ENCODE results near the gene ABCF3.
A peak's percentile ranks its signal among the peaks of the same experiment; 100 is the strongest.

Gene ABCF3

DNA sequence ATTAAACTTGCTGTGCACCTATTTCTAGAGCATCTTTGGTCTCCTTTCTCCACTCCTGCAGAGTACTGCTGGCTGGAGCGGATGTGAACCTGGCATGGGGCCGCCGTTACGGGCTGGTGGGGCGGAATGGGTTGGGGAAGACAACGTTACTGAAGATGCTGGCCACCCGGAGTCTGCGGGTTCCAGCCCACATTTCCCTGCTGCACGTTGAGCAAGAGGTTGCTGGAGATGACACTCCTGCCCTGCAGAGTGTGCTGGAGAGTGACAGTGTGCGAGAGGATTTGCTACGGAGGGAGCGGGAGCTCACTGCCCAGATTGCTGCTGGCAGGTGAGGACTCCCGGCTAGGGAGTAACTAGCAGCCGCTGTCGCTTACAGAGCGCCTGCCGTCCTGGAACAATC lies 2.1 kb downstream of the ABCF3 start:
- no peak for DNase-seq

DNA sequence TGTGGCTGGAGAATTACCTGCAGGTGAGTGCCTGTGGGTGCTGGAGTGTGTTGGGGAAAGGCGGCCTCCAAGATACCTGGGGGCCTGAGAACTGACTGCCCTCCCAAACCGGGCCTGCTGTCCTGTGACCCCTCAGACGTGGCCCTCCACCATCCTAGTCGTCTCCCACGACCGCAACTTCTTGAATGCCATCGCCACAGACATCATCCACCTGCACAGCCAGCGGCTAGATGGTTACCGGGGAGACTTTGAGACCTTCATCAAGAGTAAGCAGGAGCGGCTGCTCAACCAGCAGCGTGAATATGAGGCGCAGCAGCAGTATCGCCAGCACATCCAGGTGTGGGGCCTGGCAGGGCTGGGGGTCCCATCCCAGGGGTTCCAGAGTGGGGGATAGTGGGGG lies 3.4 kb downstream of the ABCF3 start:
- no peak for DNase-seq

DNA sequence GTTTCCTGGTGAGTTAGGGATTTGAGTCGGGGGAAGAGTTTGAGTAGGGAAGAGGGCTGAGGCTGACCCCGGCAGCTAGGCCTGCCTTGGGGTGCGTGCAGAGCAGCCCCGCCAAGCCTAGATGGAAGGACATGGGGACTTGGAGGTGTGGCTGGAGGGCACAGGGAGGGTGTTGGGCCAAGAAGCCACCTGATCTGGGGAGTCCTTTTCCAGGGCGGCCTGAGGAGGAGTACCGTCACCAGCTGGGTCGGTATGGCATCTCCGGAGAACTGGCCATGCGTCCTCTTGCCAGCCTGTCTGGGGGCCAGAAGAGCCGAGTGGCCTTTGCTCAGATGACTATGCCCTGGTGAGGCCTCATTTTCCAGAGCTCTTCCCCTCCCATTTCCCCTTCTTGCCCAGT lies 6.9 kb downstream of the ABCF3 start:
- DNase-seq = no peak

DNA sequence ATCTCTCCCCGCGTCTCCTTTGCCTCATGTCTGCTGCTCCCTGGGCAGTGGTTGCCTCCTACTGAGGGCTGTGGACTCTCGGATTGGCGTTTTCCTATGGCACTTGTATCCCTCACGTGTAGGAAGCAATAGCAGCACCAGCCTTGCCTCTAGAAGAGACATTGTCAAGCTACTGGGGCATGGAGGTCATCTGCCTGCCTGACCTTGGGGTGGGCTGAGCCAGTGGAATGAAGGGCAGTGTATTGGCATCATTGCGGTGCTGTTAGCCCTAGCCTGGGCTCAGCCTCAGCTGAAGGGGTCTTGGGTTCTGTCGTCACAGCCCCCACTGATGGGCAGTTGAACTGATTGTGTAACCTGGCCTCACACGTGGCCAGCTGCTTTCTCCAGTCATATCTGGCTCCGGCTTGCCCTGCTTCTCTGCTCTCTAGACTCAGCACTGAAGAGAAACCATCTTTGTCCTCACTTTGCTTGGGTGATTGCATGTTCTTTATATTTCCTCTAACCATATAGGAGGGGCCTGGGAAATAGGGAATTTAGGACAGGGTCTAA lies 8.1 kb downstream of the ABCF3 start:
- no peak for DNase-seq

DNA sequence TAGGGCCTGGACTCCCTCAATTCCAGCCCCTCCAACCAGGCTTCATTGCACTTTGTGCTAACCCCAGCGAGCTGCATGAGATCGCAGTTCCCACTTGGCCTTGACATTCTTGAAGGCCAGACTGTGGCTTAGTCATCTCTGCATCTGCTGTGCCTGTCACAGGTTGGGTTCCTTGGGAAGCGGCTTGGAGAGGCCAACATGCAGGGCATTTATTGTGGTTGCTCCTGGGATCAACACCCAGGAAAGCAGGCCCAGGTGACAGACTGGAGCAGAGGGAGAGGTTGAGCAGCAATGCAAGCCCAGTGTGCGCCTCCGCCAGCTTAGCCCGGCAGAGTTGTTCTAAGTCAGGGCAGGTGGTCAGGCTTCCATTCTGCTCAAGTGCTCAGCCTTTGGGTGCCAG lies 10.5 kb downstream of the ABCF3 start:
- no peak for DNase-seq

DNA sequence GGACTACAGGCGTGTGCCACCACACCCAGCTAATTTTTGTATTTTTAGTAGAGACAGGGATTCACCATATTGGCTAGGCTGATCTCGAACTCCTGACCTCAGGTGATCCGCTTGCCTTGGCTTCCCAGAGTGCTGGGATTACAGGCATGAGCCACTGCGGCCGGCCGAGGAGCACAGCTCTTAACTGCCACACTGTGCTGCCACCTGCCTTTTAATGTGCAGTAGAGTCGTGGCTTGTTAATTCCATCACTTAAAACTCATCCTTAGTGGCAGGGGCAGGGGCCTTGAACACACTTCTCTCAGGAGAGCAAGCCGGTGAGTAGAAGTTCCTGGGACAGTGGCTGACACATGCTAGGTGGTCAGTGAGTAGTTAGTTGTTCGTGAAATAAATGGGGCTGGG lies 12.5 kb downstream of the ABCF3 start:
- DNase-seq = no peak

DNA sequence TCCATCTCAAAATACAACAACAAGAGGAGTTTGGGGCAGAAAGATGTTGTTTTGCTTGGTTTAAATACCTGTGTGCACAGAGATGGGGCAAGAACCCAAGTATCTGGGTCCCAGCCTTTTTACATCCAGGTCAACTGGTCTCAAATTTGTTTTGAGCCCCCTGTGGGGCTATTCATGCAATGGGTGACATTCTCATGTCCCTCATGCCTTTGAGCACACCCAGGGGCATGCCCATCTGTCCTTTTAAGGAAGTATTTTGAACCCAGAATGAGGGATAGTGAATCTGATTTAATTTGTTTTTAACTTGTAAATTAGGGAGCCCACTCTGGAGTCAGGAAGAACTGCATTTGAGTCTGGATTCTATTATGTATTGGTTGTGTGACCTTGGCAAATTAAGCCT lies 14.8 kb downstream of the ABCF3 start:
- DNase-seq = no peak

DNA sequence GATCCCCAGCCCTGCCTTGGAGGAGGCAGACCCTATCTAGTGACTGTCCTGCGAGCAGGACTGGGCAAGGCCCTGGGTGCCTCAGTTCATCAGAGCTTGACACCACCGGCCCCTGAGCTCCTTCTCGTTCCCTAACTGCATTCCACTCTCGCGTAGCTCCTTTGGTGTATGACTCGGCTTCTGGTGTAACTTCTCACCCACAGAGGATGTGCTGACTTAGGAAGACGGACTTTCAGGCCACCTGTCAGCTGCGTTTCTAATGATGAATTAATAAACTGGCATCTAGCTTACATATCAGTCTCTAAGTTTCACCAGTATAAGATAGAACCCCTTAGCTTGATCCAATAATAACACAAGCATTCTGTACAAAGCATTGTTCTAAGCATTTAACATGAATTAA lies 17.5 kb downstream of the ABCF3 start:
- no peak for DNase-seq

DNA sequence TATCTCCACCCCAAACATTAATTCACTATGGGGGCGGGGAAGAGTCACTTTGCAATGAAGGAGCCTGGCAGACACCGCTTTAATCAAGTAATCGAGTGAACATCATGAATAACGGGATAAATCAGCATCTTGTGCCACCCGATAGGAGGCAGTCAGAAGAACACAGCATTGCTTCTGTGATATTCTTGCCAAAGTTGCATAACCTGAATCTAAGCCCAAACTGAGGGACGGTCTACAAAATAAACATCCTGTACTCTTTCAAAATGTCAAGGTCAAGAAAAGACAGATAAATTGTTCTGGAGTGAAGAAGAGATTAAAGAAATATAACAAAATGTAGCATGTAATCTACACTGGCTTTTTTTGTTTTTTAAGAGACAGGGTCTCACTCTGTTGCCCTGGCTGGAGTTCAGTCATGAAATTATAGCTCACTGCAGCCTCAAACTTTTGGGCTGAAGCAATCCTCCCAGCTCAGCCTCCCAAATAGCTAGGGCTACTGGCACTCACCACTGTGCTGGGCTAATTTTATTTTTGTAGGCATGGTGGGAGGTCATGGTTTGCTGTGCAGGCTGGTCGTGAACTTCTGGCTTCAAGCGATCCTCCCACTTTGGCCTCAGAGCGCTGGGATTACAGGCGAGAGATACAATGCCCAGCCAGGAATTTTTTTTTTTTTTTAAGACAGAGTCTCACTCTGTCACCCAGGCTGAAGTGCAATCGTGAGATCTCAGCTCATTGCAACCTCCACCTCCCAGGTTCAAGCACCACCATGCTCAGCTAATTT lies 23.3 kb downstream of the ABCF3 start:
- DNase-seq = no peak

DNA sequence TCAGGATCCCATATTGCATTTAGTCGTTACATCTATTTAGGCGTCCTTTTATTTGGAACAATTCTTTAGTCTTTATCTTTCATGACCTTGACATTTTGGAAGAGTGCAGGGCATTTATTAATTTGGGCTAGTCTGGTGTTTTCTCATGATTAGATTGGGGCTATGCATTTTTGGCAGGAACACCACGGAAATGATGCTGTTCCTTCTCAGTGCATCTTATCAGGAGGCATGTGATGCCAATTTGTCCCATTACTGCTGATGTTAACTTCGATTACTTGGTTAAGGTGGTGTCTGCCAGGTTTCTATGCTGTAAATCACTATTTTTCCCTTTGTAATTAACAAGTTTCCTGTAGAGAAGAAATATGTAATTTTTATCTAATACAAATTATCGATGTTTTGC lies 25.3 kb downstream of the ABCF3 start:
- no peak for DNase-seq

DNA sequence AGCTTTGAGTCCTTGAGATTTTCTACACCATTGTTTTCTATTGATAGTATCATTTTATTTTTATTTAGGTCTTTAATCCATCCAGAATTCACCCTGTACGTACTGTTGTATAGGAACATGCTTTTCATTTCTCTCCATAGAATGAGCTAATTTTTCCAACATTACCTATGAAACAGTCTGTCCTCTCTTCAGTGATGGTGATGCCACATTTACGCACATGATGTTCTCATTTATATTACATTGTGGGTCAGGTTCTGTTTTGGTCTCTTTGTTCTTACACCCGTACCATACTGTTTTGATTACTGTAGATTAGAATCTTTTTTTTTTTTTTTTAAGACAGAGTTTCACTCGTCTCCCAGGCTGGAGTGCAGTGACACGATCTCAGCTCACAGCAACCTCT lies 25.7 kb downstream of the ABCF3 start:
- DNase-seq = no peak

DNA sequence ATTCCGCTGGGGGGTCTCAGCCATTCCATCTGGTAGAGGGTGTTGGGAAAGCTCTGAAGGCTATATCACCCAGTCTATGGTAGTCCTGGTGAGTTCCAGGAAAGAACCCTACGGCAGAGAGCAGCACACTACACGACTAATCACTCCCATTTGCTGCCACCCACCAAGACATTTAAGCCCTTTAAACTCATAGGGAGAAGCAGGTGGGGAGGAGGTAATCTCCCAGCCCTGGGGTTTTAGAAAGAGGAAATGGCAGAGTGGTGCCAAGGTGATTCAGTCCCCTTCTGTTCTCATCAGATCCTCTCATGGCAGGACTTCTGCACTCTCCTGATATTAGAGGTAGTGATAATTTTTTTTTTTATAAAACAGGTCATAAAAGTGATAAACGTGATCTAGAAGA lies 32.8 kb downstream of the ABCF3 start:
- DNase-seq = no peak

DNA sequence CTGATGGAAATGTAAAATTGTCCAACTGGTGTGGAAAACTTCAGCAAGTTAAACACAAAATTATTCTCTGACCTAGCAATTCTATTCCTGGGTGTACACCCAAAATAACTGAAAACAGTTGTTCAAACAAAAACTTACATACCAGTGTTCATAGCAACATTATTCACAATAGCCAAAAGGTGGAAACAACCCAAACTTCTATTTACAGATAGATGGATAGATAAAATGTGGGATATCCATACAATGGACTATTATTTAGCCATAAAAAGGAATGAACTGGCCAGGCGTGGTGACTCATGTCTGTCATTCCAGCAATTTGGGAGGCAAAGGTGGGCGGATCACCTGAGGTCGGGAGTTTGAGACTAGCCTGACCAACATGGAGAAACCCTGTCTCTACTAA lies 36.5 kb downstream of the ABCF3 start:
- no peak for DNase-seq

DNA sequence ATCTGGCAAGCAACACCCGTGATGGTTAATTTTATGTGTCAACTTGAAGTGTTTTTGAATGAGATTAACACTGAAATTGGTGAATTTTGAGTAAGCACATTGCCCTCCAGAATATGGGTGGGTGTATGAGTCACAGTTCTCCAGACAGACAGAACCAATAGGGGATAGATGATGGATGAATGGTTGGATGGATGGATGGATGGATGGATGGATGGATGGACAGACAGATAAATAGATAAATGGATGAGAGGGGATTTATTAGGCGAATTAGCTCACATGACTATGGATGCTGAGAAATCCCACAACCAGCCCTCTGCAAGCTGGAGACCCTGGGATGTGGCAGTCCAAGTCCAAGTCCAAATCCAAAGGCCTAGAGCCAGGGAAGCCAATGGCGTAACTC lies 37.9 kb downstream of the ABCF3 start:
- DNase-seq = no peak

DNA sequence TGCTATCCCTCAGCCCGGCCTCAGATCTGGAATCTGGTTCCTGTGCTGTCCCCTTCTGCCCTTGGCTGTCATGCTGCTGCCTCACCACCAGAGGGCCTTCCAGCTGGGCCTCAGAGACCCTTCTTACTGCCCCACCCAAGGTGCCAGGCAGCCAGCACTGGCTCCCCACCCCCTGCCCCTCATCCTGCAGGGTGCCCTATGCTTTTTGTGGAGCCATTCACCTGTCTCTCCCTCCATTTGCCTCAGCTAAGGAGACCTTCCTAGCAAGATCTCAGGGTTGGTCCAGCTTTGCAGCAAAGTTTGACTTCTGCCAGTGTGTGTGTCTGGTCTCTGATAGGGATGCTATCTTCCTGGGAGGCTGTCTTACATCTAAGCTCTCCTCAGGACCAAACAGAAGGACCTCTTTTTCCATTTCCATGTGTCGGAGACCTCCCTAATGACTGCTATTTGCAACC lies 41.5 kb downstream of the ABCF3 start:
- peak; percentile 51 for DNase-seq

DNA sequence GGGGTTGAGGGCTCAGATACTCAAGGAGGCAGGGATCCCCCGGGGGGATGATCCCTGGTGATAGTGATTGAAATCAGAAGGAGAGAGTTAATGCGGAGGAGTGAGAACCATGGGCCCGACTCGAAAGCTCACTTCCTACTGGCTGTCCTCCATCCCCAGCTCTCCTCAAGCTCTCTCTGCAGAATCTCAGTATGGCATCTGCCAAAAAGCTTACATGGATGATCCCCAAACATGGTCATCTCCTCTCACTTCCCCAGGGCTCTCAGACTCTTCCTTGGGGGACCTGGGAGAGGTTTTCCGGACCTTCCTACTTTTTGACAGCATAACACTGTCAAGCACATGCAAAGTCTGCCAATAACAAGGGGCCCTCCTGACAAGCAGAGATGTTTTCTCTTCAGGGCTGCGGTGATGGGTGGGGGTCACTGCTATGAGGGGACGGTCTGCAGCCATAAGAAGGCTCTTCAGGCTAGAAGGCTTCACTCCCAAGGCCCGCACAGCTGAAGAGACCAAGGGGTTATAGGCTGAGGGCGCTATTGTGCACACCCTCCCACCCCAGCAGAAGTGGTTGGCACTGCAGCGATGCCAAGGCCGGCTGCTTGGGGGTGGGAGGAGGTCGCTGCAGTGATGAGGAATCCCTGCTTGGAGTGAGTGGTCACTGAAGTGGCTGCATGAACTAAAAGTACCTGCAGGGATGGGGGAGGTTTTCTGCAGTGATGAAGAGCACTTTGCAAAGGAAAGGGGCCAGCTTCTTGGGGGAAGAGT lies 42.6 kb downstream of the ABCF3 start:
- no peak for DNase-seq

DNA sequence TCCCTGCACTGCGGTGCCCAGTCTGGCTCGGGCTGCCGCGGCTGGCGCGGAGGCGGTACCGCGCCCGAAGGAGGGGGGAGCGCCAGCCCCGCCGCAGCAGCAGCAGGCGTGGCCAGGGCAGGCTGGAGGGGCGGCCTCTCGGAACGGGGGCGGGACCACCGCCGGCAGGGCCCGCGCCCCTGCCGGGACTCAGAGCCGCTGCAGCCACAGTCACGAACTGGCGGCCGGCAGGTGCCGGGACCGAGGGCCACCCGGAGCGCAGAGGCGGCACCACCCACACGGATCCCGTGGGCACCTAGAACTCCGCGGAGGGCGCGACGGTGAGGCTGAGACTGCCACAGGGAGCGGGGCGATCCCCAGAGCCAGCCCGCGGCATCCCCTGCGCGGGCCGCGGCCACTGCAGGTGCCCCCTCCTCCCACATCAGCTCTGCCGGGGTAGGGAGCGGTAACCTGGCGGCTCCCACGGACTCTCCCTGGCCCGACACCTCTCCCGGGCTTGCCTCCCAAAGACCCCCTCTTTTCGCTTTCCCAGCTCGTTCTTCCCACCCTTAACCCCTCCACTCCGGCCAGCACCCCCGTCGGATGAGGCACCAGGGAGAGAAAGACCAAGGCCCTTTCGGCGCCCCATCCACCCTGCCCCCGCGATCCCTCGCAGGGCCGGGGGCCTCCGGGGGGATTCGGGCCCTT lies 43.5 kb downstream of the ABCF3 start, which contains the start of gene VWA5B2:
VWA5B2 (plus strand) TSS at position 192 of the 687 bp plus-strand sequence. CDS start 944 bp downstream, outside the sequence.
- peak; percentile 63 for DNase-seq

DNA sequence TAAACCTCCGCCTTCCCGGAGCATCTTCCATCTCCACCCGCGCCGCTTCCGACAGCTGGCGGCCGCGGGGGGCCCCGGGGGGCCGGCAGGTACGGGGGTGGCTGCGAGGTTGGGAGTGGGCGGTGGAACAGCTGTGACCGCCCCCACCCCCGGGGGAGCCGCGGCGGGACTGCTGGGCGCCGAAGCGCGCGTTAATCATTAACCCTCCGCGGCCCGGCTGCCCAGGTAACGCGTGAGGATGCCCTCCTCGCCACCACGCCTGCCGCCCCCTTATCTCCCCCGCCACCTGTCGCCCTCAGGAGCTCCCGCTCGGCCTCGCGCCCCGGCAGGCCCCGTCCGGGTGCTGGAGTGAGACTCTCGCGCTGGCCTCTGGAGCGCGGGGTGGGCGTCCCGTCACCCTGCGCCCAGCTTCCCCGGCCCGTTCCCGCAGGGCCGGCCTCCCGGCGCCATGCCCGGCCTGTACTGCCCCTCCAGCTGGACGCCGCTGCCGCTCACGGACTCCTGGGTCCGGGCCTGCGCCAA lies 44.1 kb downstream of the ABCF3 start:
- no peak for DNase-seq

DNA sequence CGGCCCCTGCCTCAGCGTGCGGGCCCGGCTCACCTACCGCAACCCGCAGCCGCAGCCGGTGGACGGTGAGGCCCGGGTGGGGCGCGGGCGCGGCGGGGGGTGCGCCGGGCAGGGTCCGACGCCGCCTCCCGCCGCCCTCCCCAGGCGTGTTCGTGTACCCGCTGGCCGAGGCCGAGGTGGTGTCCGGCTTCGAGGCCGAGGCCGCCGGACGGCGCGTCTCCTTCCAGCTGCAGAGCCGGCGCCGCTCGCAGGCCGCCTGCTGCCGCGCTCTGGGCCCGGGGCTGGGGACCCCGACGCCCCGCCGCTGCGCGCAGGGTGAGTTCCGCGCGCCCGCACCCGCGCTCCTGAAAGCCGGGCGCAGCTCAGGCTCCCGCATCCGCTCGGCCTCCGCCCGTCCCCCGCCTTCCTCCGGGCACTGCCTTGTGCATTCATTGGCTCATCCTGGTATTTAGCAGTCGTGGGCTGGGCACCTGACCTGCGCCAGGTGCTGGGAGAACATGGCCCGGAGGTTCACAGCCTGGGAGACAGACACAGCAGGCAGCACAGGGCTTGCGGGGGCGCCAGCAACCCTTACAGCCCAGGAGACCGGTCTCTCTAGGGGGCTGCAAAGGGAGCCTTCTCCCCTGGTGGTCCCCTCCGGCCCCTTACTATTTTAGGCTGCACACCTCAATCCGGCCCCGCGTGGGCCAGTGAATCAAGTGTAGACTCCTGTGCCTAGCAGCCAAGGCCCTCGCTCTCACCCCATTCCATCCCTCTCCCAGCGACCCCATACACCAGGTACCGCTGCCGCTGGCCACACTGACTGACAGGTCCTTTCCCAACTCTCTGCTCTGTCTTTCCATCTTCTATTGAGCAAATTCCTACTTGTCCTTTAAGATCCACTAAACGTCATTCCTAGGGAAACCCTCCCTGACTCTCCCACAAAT lies 44.9 kb downstream of the ABCF3 start:
- DNase-seq = no peak

DNA sequence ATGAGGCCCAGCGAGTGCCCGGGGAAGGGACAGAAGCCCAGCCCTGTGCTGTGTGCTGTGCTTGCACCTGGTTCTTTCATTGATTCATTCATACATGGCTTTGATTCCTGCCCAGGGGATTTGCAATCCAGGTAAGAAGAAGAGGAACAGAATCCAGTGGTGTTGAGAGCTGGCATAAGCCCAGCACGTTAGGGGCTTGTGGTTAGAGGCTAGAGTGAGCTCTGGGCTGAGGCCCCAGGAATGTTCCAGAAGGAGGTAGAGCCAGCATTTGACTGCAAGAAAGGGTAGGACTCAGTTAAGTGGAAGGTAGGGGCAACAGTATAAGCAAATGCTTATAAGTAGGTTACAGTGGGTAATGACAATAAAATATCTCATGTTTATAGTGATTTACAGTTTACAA lies 45.7 kb downstream of the ABCF3 start:
- DNase-seq = no peak

DNA sequence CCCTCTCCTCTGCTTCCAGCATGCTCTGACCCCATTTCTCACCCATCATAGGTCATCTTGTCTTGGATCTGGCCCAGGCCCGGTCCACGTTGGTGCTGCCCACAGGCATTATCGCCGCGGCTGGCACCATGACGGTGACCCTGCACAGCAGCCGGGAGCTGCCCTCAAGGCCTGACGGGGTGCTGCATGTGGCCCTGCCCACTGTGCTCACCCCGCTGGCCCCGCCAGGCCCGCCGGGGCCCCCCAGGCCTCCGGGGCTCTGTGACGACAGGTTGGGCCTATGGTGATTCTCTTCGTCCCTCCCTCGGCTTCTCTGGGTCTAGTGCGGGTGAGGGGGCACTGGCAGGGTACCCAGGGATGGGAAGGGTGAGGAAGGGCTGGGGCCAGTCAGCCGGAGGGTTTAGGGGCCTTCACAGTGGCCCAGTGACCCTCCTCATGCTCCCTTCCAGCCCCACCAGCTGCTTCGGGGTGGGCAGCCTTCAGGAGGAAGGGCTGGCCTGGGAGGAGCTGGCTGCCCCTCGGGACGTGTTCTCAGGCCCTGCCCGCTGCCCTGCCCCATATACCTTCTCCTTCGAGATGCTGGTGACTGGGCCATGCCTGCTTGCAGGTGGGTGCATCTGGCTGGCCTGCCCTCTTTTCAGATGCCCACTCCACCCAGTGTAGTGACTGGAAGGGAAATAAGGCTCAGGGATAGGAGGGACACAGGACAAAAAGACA lies 47.3 kb downstream of the ABCF3 start:
- no peak for DNase-seq

Measured in T-helper 9 cell (primary cell).